GM18519 (cell line): ENCODE measurements around the gene CHP2.
"Not testable (repeated sequence)": the region's sequence is repeated elsewhere in the genome, so short reads cannot be mapped to it uniquely, and the experiment has no call there.

Experiments used
- ATAC-seq: cut with Tn5 transposase; IDR thresholded peaks from one replicate; pipeline ENCODE4 v1.9.1; 2021; ENCODE audit warnings: mild to moderate bottlenecking, moderate library complexity; ENCODE audit not compliant: unreplicated experiment, low FRiP score

The CHP2 gene

DNA sequence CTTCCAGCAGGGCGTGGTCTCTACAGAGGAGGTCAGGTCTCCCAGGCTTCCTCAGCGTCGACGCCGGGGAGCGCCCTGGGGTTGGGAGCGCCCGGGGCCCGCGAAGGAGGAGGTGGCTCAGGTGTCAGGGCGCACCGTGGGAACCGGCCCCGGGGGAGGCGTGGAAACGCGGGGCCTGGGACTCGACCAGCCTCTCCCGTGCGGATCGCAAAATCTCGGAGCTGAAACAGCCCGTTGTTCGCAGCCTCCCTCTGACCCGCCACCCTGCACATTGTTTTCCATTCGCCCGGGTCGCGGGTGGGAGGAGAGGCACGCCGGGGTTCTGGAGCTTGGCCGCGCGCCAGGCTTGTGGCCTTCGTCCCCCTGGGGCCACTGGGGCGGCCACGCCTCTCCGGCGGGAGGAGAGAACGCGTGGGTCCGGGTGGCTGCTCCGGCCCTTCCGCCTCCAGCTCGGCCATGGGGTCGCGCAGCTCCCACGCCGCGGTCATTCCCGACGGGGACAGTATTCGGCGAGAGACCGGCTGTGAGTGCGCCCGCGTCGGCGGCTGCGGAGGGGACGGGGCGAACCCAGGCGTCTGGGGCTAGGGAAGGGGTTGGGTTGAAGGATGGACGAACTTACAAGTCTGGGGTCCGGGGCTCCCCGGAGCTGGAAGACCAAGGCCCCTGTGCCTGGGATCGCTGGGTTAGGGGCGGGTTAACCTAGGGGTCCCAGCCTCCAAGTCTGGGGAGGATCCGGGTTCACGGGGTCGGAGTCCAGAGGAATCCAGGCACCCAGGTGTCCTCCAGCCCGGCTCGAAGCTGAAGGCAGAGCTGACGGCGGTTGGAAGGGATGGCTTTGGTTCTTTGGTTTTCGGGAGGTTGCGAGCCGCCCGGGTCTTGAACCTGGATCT, at the start of gene CHP2:
Gene CHP2 (plus strand): TSS at position 433 of the 890 bp plus-strand sequence. CDS start 24 bp downstream, at position 457.
- ATAC-seq = no peak

DNA sequence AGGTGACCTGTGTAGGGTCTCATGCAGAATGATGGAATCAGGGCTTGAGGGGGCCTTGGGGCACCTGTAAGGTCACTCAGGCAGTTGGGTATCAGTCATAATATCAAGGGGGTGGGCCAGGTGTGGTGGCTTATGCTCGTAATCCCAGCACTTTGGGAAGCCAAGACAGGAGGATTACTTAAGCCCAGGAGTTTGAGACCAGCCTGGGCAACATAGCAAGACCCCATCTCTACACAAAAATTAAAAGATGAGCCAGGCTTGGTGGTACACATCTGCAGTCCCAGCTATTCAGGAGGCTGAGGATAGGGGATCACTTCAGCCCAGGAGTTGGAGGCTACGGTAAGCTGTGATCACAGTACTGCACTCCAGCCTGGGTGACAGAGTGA, 49.3 kb upstream of the CHP2 start:
- no peak for ATAC-seq

DNA sequence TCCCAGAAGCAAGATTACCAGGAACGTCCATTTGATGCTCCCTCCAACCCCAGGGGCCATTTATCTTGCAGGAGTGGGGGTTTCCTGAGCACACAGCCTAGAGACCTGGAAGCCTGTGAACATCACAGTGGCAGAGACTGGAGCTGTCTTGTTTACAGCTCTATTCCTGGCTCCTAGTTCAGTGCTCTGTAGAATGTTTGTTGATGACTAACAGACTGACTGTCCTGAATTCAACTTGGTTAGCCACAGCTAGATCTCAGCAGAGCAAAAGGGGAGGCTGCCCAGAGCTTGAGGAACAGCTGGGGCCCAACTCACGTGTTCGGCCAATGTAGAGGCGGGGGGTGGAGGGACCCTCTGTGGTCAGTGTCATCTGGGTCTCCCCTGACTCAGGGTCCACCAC, 48.4 kb upstream of the CHP2 start:
- no peak for ATAC-seq

DNA sequence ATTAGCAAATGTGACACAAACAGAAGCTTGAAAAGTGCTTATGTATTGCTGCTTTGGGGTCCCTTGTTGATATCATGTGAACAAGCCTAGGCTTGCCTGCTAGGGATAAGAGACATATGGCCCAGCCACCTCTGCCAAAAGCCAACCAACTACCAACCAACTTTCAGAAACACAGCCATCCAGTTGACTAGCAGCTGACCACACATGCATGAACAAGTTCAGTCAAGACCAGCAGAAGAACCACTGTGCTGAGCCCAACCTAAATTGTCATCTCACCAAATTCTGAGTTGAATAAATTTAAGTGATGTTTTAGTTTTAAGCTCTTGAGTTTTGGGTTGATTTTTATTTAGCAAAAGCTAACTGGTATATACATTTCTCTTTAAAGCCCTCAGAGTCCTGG, 45.3 kb upstream of the CHP2 start:
- ATAC-seq = no peak

DNA sequence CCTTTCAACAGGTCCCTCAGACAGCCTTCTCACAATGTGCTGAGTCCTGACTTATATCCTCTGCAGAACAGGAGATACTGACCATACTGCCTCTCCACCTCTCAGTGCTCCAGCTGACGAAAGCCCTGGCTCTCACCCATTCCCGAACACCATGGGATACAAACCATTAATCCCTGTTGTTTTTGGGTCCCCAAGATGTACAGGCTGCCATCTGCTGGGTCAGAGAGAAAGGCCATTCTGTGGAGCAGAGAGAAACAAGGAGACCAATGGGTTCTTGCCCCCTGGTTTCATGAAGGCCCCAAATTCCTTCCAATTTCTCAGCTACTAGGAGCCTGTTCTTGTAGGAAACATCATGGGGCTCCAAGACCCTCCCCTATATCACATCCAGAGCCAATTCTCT, 44.8 kb upstream of the CHP2 start:
- ATAC-seq = no peak

DNA sequence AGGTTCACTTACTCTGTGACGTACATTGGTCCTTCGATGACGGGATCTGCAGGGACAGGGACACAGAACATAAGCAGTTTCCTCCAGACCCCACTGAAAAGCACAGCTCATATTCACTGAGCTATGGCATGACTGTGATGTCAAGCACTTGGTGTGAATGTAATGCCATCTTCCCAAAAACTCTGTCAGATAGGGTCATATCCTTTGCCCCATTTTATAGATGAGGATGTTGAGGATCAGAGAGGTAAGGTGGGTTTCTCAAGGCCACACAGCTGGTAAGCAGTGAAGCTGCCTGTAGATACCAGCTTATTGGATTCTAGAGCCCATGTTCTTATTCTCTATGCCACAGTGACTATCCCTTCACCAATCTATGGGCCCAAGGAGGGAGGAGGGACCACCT, 44.3 kb upstream of the CHP2 start:
- ATAC-seq = no peak

DNA sequence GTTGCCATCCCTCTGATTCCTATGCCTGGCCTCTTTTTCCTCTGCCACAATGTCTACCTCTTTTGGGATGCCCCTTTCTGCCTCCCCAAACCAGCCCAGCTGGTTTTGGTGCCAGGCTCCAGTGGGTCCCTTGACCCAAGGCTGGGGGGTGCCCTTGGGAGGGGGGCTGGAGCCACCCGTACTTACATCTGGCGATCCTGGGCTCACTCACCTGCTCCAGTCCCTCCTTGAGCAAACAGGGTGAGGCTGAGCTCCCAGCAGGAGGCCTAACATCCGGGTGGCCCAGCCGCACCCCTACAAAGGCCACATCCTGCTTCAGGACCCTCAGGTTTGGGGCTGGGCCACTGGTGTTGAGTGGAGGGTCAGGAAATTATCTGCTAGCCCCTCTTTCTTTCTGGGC, 43.0 kb upstream of the CHP2 start:
- ATAC-seq = no peak

DNA sequence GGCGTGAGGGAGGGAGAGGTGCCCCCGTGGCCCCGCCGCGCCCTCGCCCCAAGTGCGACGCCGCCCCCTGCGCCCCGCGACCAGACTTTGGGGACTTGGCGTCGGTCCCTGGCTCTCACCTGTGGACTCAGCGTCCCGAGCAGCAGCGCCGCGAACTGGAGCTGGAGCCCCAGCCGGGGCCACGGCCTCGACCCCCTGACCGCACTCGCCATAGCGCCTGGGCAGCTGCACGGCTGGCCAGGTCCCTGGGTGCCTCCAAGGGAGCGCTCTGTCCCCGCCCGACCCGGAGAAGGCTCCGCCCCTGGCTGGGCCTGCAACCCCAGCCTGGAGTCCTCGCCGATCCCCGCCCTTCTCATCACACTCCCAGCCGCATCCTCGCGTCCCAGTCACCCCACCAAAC, 41.9 kb upstream of the CHP2 start, which contains the start of gene ERN2:
Gene ERN2 (minus strand): TSS at position 247 of the 400 bp plus-strand sequence. CDS start 35 bp downstream, at position 212.
- ATAC-seq = no peak

DNA sequence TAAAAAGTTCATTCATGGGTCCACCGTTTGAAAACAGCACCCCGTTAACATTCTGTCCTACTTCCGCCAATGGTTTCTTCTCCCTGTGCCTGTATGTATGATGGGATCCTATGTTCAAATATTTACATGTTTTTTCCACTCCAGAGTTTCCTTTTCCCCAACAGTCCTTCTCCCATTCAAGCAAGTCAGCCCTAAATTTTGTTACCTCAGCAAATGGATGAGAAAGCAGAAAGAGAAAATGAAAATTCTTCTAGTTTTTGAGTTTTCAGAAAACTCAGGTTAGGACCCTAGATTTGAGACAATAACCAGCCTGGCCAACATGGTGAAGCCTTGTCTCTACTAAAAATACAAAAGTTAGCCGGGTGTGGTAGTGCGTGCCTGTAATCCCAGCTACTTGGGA, 38.3 kb upstream of the CHP2 start:
- no peak for ATAC-seq

DNA sequence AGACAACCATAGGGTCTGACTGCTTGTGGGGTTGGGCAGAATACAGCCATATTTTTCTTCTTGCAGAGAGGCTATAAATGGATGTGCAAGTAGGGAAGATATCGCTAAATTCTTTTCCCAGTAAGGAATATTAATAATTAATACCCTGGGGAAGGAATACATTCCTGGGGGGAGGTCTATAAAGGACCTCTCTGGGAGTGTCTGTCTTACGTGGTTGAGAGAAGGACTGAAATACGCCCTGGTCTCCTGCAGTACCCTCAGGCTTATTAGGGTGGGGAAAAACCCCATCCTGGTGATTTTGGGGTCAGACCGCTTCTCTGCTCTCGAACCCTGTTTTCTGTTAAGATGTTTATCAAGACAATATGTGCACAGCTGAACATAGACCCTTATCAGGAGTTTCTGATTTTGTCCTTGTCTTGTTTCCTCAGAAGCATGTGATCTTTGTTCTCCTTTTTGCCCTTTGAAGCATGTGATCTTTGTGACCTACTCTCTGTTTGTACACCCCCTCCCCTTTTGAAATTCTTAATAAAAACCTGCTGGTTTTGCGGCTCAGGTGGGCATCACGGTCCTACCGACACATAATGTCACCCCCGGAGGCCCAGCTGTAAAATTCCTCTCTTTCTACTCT, 32.1 kb upstream of the CHP2 start:
- not testable (repeated sequence) for ATAC-seq

DNA sequence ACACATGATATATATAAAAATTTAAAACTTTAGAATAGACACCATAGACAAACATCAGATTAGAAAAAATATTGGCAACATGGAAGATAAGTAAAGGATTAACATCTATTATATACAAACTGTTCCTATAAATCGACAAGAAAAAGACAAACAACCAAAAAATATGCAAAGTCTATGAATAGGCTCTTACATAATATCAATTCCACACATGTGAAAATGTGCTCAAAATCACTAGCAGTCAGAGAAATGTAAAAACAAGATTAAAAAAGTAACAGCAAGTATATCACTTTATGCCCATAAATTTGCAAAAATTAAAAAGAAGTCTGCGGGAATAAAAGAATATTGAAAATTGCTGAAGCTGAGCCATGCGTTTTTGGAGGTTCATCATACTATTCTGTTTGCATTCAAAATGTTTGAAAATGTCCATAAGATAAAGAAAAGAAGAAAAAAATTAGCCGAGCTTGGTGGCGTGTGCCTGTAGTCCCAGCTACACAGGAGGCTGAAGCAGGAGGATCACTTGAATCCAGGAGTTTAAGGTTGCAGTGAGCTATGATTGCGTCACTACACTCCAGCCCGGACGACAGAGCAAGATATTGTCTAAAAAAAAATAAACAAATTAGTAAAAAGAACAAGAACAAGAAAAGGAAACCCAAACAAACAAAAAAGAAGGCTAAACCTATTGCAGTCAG, 30.6 kb upstream of the CHP2 start:
- ATAC-seq = no peak

DNA sequence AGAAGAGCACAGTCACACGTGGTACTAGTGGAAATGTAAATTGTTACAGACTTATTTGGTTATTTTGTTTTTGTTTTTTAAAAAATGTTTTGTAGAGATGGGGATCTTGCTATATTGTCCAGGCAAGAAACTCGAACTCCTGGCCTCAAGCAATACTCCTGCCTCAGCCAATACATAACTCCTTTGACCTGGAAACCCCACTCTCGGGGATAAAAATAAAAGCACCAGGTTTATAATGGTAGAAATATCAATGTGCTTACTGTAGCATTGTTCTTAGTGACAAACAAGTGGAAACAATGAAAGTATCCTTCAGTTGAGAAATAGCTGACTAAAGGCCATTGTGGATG, 30.1 kb upstream of the CHP2 start:
- ATAC-seq = no peak

DNA sequence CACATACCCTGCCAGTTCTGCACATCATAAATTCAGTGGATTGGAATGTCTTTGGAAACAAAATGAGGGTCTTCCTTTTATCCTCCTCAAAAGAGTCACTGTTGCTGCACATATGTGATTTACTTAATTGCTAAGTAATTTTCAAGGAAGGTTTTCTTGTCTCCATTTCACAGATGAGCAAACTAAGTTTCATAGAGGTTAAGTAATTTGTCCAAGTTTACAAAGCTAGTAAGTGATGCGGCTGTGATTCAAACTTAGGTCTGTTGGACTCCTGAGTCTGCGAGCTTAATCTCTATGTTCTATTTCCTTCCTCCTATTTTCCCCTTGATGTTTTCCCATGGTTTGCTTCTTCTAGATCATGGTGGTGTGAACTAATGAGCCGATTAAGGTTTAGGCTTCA, 28.1 kb upstream of the CHP2 start:
- no peak for ATAC-seq

DNA sequence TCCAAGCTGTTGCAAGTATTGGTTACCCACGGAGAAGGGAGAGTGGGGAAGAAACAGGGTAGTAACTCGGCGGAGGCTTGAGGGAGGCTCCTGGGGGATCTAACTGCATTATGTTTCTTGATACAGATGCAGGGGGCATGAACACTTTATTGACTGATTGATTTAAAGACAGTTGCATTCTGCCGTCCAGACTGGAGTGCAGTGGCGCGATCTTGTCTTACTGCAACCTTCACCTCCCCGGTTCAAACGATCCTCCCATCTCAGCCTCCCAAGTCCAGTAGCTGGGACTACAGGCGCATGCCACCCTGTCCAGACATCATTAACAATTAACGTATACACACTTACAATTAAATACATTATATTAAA, 26.7 kb upstream of the CHP2 start:
- ATAC-seq = no peak

DNA sequence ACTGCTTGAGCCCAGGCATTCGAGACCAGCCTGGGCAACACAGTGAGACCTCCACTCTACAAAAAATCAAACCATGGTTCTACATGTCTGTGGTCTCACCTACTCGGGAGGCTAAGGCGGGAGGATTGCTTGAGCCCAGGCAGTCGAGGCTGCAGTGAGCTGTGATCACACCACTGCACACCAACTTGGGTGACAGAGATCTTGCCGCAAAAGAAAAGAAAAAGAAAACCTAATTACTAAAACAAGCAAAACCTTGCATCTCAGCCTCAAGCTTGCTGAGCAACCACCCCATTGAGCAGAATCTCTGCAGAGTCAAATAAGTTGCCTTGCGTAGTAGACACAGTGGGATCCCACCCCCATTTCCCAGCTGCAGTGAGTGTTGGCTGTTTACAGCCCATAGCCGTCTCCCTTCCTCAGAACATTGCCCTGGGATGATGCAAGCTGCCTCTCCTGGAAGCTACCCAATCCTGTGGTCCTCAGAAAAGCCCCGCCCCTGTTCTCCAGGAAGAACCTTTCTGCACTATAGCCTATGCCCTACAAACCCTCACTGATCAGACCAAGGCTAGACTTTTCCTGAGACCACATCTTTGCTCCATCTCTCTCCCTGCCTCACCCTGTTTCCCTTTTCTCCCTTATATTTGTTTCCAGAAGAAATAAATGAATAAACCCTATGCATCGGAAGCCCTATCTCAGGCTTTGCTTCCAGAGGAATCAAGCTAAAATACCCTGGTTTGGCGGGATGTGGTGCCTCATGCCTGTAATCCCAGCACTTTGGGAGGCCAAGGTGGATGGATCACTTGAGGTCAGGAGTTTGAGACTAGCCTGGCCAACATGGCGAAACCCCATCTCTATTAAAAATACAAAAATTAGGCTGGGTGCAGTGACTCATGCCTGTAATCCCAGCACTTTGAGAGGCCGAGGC, 25.1 kb upstream of the CHP2 start:
- ATAC-seq = no peak

DNA sequence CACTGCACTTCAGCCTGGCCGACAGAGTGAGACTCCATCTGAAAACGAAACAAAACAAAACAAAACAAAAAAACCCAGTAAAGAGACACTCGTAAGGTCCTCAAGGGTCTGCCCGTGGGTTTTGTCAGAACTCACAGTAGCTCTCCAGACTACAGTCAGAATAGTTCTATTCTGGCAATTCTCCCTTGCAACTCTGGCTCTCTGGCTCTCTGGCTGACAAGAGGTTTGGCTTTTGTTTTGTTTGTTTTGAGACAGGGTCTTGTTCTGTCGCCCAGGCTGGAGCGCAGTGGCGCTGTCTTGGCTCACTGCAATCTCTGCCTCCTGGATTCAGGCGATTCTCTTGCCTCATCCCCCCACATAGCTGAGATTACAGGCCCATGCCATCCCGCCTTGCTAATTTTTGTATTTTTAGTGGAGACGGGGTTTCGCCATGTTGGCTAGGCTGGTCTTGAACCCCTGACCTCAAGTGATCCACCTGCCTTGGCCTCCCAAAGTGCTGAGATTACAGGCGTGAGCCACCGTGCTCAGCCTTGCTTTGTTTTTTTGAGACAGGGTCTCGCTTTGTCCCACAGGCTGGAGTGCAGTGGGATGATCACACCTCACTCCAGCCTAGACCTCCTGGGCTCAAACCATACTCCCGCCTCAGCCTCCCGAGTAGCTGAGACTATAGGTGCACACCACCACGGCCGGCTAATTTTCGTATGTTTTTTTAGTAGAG, 20.5 kb upstream of the CHP2 start:
- no peak for ATAC-seq

DNA sequence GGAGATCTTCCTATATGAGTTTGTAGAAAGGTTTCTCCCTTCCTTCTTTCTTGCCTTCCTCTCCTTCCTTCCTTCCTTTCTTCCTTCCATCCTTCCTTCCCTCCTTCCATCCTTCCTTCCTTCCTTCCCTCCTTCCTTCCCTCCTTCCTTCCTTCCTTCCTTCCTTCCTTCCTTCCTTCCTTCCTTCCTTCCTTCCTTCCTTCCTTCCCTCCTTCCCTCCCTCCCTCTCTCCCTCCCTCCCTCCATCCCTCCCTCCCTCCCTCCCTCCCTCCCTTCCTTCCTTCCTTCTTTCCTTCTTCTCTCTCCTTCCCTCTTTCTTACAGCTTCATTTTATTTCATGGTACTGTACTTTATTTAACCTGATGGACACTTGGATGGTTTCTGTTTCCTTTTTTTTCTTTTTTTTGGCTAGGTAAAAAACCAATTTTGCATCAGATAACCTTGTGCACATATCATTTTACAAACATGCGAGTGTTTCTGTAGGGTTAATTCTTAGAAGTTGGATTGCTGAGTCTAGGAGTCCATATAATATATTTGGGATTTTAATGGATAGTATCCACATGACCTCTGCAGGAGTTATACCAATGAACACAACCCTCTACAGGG, 17.3 kb upstream of the CHP2 start:
- not testable (repeated sequence) for ATAC-seq

DNA sequence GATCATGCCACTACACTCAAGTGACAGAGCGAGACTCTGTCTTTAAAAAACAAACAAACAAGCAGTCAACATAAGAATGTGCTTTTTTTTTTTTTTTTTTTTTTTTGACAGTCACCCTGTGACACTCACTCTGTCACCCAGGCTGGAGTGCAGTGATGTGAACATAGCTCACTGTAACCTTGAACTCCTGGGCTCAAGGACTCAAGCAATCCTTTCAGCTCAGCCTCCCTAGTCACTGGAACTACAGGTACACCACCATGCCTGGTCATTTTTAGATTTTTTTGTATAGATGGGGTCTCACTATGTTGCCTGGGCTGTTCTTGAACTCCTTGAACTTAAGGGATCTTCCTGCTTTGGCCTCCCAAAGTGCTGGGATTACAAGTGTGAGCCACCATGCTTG, 15.3 kb upstream of the CHP2 start:
- ATAC-seq = no peak

DNA sequence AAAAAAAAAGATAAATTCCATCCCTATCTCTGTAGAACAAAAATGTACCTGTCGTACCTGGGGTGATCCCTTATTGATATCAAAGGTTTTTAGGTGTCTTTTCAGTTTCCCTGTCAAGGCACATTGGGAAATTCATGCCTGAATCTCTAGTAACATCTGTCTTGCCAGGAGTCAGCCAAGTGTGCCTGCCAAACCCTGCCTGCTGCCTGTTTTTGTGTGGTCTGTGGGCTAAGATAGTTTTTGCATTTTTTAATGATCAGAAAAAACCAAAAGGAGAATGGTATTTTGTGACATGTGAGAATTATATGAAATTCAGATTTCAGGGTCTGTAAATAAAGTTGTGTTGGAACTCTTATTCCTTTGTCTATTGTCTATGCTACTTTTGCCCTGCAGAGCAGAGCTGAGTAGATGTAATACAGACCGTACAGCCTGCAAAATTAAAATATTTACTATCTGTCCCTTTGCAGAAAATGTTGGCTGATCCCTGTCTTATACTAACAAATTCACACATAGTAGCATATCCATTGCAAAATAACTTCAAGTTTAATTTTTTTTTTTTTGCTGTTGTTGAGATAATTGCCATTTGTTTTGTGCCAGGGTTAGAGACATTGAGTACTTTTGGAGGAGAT, 13.0 kb upstream of the CHP2 start:
- ATAC-seq = no peak
